H1 (cell line): ENCODE data around the gene RASSF5. TPM values are rescaled to one million over a fixed set of nuclear protein-coding genes. Genes with fewer than 3 reads are reported as not detected.

Experiments
- EZH2 ChIP-seq: fragments of 200-600 bp; sonication (generic); IDR thresholded peaks from 2 replicates; pipeline ENCODE4 v1.7.1; 2012; ENCODE audit warnings: low read depth, mild to moderate bottlenecking, moderate library complexity, low read length, inconsistent platforms; ENCODE audit not compliant: severe bottlenecking
- polyA plus RNA-seq, 7 experiments: library from polyadenylated mRNA; depleted of rRNA in 3 of 7; stranded (reverse) in 5 of 7; unstranded in 2 of 7; fragments of >200 nt in 5 of 7; fragments of 200-250 nt in 2 of 7; gene quantifications; 1 replicate in 5 of 7; 2 replicates in 1 of 7; 4 replicates in 1 of 7; pipeline versions ENCODE4 v1.2.1 to v1.2.3, GENCODE V29; 2011 to 2013; ENCODE audit warnings: missing spikeins in 2 of 7, mixed read lengths in 2 of 7
- total RNA-seq: library from RNA; stranded (reverse); fragmentation: NEBNext Ultra II Directional; extraction: Animal tissue kit (Norgen Biotek cat#: 25700); gene quantifications from 2 replicates; pipeline ENCODE4 v1.2.1, GENCODE V29; 2021

The RASSF5 gene
- total and polyA plus RNA-seq, 2 of the 8 experiments (the other 6 are each of a cell fraction or from before 2014, with no cell fraction given): 0.82 to 1.8 TPM

DNA sequence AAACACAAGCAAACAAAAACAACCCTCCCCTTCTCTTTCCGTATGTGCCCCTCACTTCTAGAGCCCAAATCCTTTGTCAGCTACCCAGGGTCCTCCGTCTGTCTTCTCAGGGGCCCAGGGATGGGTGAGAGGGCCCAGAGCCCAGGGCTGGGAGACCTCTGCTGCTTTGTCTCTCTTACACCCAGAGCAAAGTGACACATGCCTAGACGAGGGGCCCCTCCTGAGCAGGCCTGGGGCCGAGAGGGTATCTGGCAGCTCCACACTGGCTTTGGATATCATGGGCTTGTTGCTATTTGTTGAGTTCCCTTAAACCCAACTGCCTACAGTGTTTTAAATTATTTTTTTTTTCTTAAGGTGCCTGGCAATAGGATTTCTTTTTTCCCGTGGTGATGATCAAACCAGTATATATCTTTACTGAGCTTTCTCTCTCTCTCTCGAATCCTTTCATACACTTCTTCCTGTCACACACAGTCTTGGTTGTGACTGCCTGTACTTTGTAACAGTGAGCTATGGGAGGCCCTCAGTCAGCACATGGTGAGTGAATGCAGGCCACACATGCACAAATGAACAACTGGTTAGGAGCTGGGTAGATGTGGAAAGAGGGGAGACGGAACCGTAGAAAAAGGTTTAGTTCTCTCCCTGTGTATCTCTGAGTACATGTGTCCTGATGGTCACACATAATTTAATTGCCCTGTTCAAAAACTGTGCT is 14.5 kb downstream of the RASSF5 start (continued):
- TF ChIP-seq EZH2: no peak
